Measurements from ENCODE around the gene CCDC85A. TPM values are rescaled to one million over a fixed set of nuclear protein-coding genes. Genes with fewer than 3 reads are reported as not detected.

CCDC85A gene
- total RNA-seq, 2 donors from 2014 or later = not detected

DNA sequence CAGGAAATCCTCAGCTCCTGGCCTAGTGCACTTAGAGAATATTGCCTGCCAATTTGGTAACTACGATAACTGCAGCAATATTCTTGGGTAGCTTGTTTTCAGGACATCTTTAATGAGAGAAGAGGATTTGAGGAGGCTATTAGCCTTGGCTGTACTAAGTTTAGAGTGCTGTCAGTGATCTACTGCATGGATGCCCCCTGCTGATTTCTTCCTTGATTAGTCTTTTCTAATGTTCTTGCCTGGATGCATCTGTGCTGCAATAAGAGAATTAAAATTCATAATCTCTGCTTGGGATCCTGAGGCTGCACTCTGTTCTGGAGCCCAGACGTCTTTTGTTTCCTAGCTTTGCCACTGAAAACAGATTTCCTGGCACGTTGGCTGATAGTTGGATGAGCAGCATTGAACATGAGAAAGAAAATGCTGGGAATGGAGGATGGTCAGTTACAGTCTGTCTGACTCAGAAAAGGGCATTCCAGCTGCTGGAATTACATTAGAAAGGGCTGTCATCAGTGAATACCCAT, 115.4 kb downstream of the CCDC85A start:
- Mint-ChIP-seq H3K9me3 (peaks cover 0 to 2% of the 10 kb centered on the region in 2 donors), H3K27me3 (ENCODE audit: low read depth) (no peaks in the 10 kb centered on the region), H3K27ac (no peak overlapping the region), H3K36me3 (ENCODE audit: insufficient read depth in 2 of 2) (no peaks in the 10 kb centered on the region), H3K4me3 (no peak overlapping the region), H3K4me1 (ENCODE audit: low read depth) (no peaks in the 10 kb centered on the region)
- ATAC-seq (replicated peaks in 1 of 2) (no peak), DNase-seq (no peak)

DNA sequence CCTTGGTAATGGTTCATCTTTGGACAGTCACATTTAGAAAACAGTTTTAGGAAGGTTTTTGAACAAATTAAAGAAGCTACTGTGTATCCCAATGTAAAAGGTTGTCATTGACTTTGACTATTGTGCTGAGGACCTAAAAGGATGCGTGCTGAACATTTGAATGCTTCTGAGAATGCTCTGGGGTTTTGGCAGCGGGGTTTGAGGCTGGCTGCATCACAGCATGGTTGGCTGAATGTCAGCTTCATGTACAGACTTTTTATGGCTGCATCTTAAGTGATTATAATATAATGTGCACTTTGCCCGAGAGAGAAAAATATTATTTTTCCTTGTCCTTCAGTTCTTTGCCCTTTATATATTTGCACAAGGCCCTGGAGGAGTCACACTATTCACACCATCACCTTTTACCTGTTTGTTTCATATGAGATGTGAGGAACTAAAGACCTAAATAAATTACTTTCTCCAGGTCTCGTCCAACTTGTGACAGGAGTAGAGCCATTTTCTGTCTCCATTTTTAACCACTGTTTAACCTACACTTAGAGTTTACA, 125.9 kb downstream of the CCDC85A start:
- DNase-seq = no peak
- Mint-ChIP-seq H3K4me3 (no peak overlapping the region), H3K9me3 (peaks cover 0 to 3% of the 10 kb centered on the region in 2 donors), H3K27ac (no peak overlapping the region), H3K36me3 (ENCODE audit: insufficient read depth in 2 of 2) (no peaks in the 10 kb centered on the region), H3K27me3 (ENCODE audit: low read depth) (no peaks in the 10 kb centered on the region), H3K4me1 (ENCODE audit: low read depth) (no peaks in the 10 kb centered on the region)
- ATAC-seq (replicated peaks in 1 of 2) = no peak

DNA sequence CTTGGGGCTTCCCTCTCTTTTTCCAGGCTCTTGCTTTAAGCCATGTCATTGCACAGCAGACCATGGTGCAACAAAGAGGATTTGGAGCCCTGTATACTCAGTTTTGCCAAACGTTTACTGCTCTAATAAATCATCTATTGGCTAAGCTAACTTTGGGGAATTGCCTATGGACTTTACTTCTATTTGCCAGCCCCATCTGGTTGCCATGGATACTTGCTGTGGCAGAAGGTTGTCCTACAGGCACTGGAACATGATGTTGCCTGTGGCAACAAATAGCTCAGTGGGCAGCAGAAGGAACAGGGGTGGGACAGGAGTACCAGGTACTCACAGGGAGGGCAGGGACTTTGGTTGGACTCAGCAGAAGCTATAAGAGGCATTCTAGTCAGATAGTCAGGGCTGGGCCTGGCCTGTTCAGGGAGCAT, 129.7 kb downstream of the CCDC85A start:
- Mint-ChIP-seq H3K4me1 (ENCODE audit: low read depth) (no peaks in the 10 kb centered on the region), H3K36me3 (ENCODE audit: insufficient read depth in 2 of 2) (no peaks in the 10 kb centered on the region), H3K9me3 (peaks cover 2 to 6% of the 10 kb centered on the region in 2 donors), H3K27me3 (ENCODE audit: low read depth) (no peaks in the 10 kb centered on the region), H3K27ac (no peak overlapping the region), H3K4me3 (no peak overlapping the region)
- DNase-seq (no peak), ATAC-seq (replicated peaks in 1 of 2) (no peak)

DNA sequence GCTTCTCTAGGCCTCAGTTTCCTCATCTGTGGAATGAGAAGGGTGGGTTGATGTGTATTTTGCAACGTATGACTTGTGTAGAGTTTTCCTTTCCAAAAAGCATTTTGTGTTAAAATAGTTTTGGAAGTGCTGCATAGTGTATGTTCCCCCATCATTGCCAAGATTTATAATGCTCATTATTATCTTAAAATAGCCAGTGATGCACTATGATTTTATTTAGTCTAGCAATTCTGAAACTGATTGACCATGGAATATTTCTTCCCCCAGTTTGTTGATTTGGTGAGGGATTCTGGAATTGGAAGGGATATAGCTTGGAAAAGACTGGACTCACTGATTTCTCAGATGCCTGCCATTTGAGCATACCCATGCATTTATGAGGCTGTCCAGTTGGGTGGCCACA, 130.6 kb downstream of the CCDC85A start:
- Mint-ChIP-seq H3K4me3 (no peak overlapping the region), H3K4me1 (ENCODE audit: low read depth) (no peaks in the 10 kb centered on the region), H3K27ac (no peak overlapping the region), H3K36me3 (ENCODE audit: insufficient read depth in 2 of 2) (no peaks in the 10 kb centered on the region), H3K9me3 (peaks cover 4 to 6% of the 10 kb centered on the region in 2 donors), H3K27me3 (ENCODE audit: low read depth) (no peaks in the 10 kb centered on the region)
- no peak for ATAC-seq (replicated peaks in 1 of 2)
- DNase-seq = no peak

DNA sequence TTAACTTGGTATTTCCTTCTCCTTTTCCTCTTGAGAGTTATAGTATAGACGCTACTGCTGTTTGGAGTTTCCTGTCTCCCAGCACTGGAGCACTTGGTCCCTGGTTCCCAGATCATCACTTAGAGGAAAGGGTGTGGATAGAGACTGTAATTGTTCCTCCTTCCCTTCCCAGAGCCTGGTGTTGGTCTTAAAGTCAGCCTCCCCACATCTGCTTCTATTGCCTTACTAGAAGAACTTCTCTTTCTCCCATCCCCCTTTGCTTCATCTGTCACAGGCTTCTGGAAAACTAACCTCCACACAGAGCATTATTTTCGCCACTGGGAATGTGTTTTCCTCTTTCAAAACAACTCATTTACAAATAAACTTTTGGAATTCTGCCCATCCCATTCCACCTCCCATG, 131.0 kb downstream of the CCDC85A start:
- Mint-ChIP-seq H3K4me3 (no peak overlapping the region), H3K27ac (no peak overlapping the region), H3K27me3 (ENCODE audit: low read depth) (no peaks in the 10 kb centered on the region), H3K9me3 (peaks cover 4 to 7% of the 10 kb centered on the region in 2 donors), H3K36me3 (ENCODE audit: insufficient read depth in 2 of 2) (no peaks in the 10 kb centered on the region), H3K4me1 (ENCODE audit: low read depth) (no peaks in the 10 kb centered on the region)
- no peak for ATAC-seq (replicated peaks in 1 of 2)
- no peak for DNase-seq

DNA sequence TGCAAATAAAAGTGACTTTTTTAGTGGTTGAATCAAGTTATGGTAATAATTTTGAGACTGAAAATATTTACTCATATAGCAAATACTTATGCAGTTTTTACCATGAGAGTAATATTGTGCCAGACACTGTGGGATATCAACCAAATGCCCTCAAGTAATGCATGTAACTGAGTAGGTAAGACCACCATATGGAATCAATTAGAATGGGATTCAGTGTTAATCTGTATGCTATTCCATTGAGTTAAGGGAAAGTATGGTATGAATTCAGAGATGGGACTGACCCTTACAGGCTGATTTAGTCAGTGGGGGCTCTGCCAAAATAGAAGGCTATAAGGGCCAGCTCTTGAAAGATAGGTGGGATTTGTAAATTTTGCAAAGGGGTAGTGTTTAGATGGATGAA, 131.6 kb downstream of the CCDC85A start:
- Mint-ChIP-seq H3K9me3 (peaks cover 7 to 9% of the 10 kb centered on the region in 2 donors), H3K27ac (no peak overlapping the region), H3K36me3 (ENCODE audit: insufficient read depth in 2 of 2) (no peaks in the 10 kb centered on the region), H3K27me3 (ENCODE audit: low read depth) (no peaks in the 10 kb centered on the region), H3K4me3 (no peak overlapping the region), H3K4me1 (ENCODE audit: low read depth) (no peaks in the 10 kb centered on the region)
- DNase-seq (no peak), ATAC-seq (replicated peaks in 1 of 2) (no peak)

DNA sequence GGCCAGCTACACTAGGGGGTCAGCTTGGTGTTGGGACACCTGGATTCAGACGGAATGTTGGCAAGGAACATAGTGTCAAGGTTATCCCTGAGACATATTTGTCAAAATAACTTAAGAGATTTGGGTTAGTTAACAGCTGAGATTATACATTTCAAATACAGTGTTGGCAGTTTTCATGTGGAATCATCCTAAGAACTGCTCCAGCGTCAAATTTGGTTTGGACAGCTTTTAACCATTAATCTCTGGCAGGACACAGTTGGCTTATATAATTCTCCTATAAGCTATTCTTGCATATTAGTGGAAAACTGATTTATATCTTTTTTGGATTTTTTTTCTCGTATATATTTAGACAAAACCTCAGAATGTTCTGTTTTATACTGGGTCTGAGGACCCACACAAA, 132.2 kb downstream of the CCDC85A start:
- ATAC-seq (replicated peaks in 1 of 2) = no peak
- Mint-ChIP-seq H3K27ac (no peak overlapping the region), H3K9me3 (peaks cover 7 to 9% of the 10 kb centered on the region in 2 donors), H3K36me3 (ENCODE audit: insufficient read depth in 2 of 2) (no peaks in the 10 kb centered on the region), H3K4me3 (no peak overlapping the region), H3K27me3 (ENCODE audit: low read depth) (no peaks in the 10 kb centered on the region), H3K4me1 (ENCODE audit: low read depth) (no peaks in the 10 kb centered on the region)
- DNase-seq = no peak

DNA sequence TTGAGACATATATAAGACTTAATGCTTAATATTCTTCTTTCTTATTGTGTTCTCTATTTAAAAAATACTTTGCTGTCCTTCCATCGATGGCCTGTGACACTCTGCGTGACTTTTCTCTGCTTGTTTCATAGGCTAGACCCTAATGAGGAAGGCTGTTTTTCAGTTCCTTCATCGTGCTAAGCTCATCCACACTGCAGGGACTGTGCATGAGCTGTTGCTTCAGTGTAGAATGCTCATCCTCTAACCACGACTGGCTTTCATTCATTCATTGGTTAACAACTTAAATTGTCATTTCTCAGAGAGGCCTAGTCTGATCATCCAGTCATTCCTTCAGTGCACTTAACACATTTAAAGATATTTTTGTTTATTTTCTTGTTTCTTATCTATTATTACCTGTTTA, 134.4 kb downstream of the CCDC85A start:
- no peak overlapping the region for H3K27ac Mint-ChIP-seq
- no peaks in the 10 kb centered on the region for H3K27me3 Mint-ChIP-seq (ENCODE audit: low read depth)
- ATAC-seq (replicated peaks in 1 of 2) (no peak), DNase-seq (no peak)
- no peaks in the 10 kb centered on the region for H3K36me3 Mint-ChIP-seq (ENCODE audit: insufficient read depth in 2 of 2)
- no peak overlapping the region for H3K4me3 Mint-ChIP-seq
- H3K4me1 Mint-ChIP-seq (ENCODE audit: low read depth) = no peaks in the 10 kb centered on the region
- H3K9me3 Mint-ChIP-seq = peaks cover 7 to 9% of the 10 kb centered on the region in 2 donors

DNA sequence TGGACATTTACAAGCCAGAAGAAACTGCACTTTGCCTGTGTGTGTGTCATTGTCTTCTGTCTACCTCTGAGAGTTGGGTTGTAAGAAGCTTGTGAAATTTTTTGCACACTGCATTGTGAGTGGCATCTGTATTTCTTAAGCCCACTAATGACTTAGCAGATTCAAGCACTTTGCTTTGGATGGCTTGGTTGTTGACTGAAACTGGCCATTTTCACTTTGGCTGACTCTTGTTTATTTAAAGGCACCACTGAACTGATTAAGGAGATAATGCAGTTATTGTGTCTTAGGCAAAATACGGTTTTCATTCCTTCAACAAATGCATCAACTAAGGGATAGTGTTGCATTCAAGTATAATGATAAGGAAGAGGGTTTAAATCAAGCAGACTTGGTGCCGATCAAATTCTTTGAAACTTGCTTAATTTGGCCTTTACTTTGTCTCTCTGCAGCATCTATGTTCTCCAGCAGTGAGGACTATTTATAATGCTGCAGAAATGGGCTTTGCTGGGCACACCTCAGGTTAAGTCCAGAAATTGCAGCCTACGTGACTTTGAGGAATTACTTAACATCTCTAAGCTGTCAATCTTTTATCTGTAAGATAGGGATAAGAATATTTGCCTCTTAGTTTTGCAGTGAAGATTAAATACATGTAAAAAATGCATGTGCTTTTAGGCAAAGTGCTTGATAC, 142.0 kb downstream of the CCDC85A start:
- Mint-ChIP-seq H3K4me1 (ENCODE audit: low read depth) (no peaks in the 10 kb centered on the region), H3K27me3 (ENCODE audit: low read depth) (no peaks in the 10 kb centered on the region), H3K36me3 (ENCODE audit: insufficient read depth in 2 of 2) (no peaks in the 10 kb centered on the region), H3K9me3 (peaks cover 0 to under 1% of the 10 kb centered on the region in 2 donors), H3K27ac (no peak overlapping the region), H3K4me3 (no peak overlapping the region)
- DNase-seq = no peak
- ATAC-seq (replicated peaks in 1 of 2) = no peak

DNA sequence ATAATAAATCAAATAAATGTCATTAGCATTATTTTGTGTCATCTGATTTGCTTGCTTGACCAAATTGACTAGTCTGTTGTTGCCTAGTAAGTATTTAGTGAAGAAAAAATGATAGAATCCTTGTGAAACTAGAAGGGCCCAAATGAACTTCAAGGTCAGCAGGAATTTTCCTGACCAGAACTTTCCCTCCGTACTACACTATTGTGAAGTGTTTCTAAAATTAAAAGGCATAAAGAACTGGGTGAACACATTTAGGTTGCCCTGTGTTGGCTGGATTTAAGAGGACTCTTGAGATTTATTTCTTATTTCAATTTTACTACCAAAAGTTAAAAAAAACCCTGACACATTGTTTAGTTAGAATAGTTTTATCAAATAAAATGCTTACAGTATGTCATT, 142.6 kb downstream of the CCDC85A start:
- Mint-ChIP-seq H3K36me3 (ENCODE audit: insufficient read depth in 2 of 2) (no peaks in the 10 kb centered on the region), H3K27ac (no peak overlapping the region), H3K9me3 (peaks cover 0 to 2% of the 10 kb centered on the region in 2 donors), H3K4me1 (ENCODE audit: low read depth) (no peaks in the 10 kb centered on the region), H3K27me3 (ENCODE audit: low read depth) (no peaks in the 10 kb centered on the region), H3K4me3 (no peak overlapping the region)
- no peak for DNase-seq
- no peak for ATAC-seq (replicated peaks in 1 of 2)

DNA sequence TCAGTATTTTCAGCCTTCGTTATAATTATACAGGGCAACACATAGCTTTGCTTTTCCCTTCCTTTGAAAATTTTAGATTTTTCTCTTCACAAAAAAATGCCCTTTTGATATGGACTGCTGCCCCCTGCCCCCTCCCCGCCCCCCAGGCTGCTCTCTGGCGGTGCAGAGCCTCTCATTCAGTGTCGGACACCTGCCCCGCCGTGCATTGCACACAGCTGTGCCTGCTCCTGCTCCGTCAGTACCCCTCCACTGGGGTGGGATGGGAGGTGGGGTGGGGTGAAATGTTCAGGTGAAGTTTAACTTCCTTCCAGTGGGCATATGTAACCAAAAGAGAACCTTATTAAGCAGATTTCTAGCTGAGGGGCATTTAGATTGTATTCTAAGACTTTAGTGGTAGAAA, 148.0 kb downstream of the CCDC85A start:
- Mint-ChIP-seq H3K4me1 (ENCODE audit: low read depth) (no peaks in the 10 kb centered on the region), H3K9me3 (peaks cover 0 to 2% of the 10 kb centered on the region in 2 donors), H3K36me3 (ENCODE audit: insufficient read depth in 2 of 2) (no peaks in the 10 kb centered on the region), H3K27me3 (ENCODE audit: low read depth) (no peaks in the 10 kb centered on the region), H3K4me3 (no peak overlapping the region), H3K27ac (no peak overlapping the region)
- ATAC-seq (replicated peaks in 1 of 2) = no peak
- no peak for DNase-seq

DNA sequence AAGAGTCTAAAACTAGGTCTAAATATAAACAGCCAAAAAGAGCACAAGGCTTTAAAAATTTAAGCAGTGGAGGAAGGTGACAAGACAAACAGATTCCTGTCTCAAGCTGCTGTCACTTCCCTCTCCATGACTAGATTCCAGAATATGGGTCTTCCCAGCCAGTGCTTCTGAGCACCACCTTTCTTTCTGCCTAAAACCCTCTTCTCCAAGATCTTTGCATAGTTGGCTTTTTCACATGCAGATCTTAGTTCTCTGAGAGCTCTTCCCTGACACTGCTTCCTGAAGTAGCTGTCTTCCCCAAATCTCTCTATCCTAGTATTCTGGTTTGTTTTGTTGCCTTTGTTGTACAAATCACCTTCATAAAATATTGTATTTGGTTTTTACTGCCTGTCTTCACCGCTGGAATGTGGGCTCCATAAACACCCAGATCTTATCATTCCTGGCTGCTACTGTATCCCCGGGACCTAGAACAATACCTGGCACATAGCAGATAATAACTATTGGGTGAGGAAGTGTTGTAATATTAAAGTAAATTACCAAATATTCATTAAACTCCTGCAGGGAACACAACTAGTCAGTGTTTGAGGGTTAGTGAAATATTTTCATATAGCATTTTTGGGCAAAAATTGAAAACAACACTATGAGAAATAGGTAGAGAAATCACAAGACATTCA, 150.2 kb downstream of the CCDC85A start:
- no peak for ATAC-seq (replicated peaks in 1 of 2)
- H3K4me3 Mint-ChIP-seq = no peak overlapping the region
- no peak overlapping the region for H3K27ac Mint-ChIP-seq

DNA sequence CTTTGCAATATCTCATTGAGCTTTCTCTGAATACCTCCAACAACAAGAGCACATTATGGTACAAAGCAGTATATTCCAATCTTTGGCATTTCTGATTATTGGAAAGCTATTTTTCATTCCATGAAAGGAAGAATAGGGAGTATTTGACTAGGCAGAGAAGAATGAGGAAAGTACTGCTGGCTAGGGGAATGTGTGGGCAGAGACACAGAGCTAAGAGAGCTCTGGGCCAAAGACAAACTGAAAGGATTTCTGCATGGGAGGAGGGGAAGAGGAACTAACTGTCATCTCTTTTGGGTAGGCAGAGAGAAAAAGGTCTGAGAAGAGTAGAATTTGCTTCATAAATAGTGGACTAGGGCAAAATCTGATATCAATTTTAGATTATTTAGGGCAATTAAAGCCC, 150.8 kb downstream of the CCDC85A start:
- peaks cover 0 to 3% of the 10 kb centered on the region in 2 donors for H3K9me3 Mint-ChIP-seq
- no peak for DNase-seq
- no peaks in the 10 kb centered on the region for H3K36me3 Mint-ChIP-seq (ENCODE audit: insufficient read depth in 2 of 2)
- no peaks in the 10 kb centered on the region for H3K4me1 Mint-ChIP-seq (ENCODE audit: low read depth)
- no peak overlapping the region for H3K27ac Mint-ChIP-seq
- ATAC-seq (replicated peaks in 1 of 2) = no peak
- H3K27me3 Mint-ChIP-seq (ENCODE audit: low read depth) = no peaks in the 10 kb centered on the region
- no peak overlapping the region for H3K4me3 Mint-ChIP-seq

More for the DNA sequence above, 150.2 kb downstream of the CCDC85A start:
- Mint-ChIP-seq H3K27me3 (ENCODE audit: low read depth) (no peaks in the 10 kb centered on the region), H3K9me3 (peaks cover 0 to 3% of the 10 kb centered on the region in 2 donors), H3K4me1 (ENCODE audit: low read depth) (no peaks in the 10 kb centered on the region), H3K36me3 (ENCODE audit: insufficient read depth in 2 of 2) (no peaks in the 10 kb centered on the region)
- DNase-seq = no peak

All from activated T-cell treated with anti-CD3 and anti-CD28 coated beads, Interleukin-2, amount 50 U/mL, for 72 hours (primary cell).